Panc1 (cell line): ENCODE data around the gene ANAPC1.

ENCODE experiments used
- POLR2AphosphoS5 ChIP-seq: IDR thresholded peaks from 2 replicates; pipeline ENCODE4 v1.6.1; 2012; ENCODE audit warnings: mild to moderate bottlenecking, low read depth, low read length, moderate library complexity
- REST ChIP-seq, 2 experiments: IDR thresholded peaks; 2 replicates each; pipeline ENCODE4 v1.6.1; 2011 to 2012; ENCODE audit warnings: low read depth in 2 of 2, control low read depth in 1 of 2, low read length in 1 of 2, mild to moderate bottlenecking in 1 of 2, moderate library complexity in 1 of 2; ENCODE audit not compliant: insufficient read depth in 1 of 2

GRCh38 chr2:111919794-111920608 is 36.0 kb upstream of the ANAPC1 start:
- TF ChIP-seq REST (IDR thresholded peaks at IDR 0.05; ENCODE audit: insufficient read depth in 1 of 2, low read depth in 2 of 2, low read length in 1 of 2) (no peak), POLR2AphosphoS5 (no peak)
